IMR-90 (cell line): Measurements from ENCODE around the gene C16orf74. TPM values are rescaled to one million over a fixed set of nuclear protein-coding genes. Genes with fewer than 3 reads are reported as not detected.

Experiments used
- ATAC-seq: fragments of 200-7000 bp; cut with Tn5 transposase; 2 replicates; pipeline ENCODE4 v1.9.1; 2020; ENCODE audit warnings: low read depth, mild to moderate bottlenecking, moderate library complexity
- BruUV-seq: library from RNA; stranded (reverse); fragments of 400-500 nt; replicated peaks from 2 replicates; lab custom pipeline; 2021; lab: Mats Ljungman, UMichigan
- CTCF ChIA-PET: fragments of 300-600 bp; formaldehyde crosslinking; extraction: SDS; loops from one replicate; lab custom pipeline; 2021; ENCODE audit warnings: antibody characterized with exemption; lab: Yijun Ruan, JAX
- POLR2A ChIA-PET: fragments of 300-600 bp; sonication (Branson Sonifier 250); formaldehyde crosslinking; loops from one replicate; lab custom pipeline; 2022; ENCODE audit warnings: antibody characterized with exemption; ENCODE audit not compliant: unreplicated experiment; lab: Charles Lee
- DNase-seq: peaks from one replicate; pipeline ENCODE4 v3.0.0; 2013
- H2AFZ ChIP-seq: replicated peaks from 2 replicates; pipeline ENCODE3; 2013; ENCODE audit warnings: low read length, mild to moderate bottlenecking; ENCODE audit not compliant: poor library complexity
- H2AK5ac ChIP-seq: 2 replicates; pipeline ENCODE4 v1.6.1; 2013; ENCODE audit warnings: low read depth, low read length, inconsistent platforms
- H2AK9ac ChIP-seq: replicated peaks from 2 replicates; pipeline ENCODE3; 2013; ENCODE audit warnings: mild to moderate bottlenecking, low read depth, low read length, moderate library complexity; ENCODE audit not compliant: poor library complexity
- H2BK120ac ChIP-seq: 2 replicates; pipeline ENCODE4 v1.6.1; 2013; ENCODE audit warnings: low read depth, low read length, inconsistent platforms
- H2BK15ac ChIP-seq: 3 replicates; pipeline ENCODE4 v1.6.1; 2013; ENCODE audit warnings: low read depth, low read length, inconsistent platforms
- H2BK20ac ChIP-seq: 2 replicates; pipeline ENCODE4 v1.6.1; 2013; ENCODE audit warnings: low read depth, mild to moderate bottlenecking, inconsistent platforms, low read length, moderate library complexity
- H2BK5ac ChIP-seq: 2 replicates; pipeline ENCODE4 v1.6.1; 2013; ENCODE audit warnings: mild to moderate bottlenecking, low read depth, low read length, inconsistent platforms; ENCODE audit not compliant: poor library complexity, severe bottlenecking
- H3K14ac ChIP-seq: replicated peaks from 2 replicates; pipeline ENCODE4 v1.6.1; 2013; ENCODE audit warnings: low read depth, low read length, inconsistent platforms
- H3K18ac ChIP-seq: 2 replicates; pipeline ENCODE4 v1.6.1; 2013; ENCODE audit warnings: low read depth, low read length, control low read depth
- H3K23ac ChIP-seq: 2 replicates; pipeline ENCODE4 v1.6.1; 2013; ENCODE audit warnings: low read depth, low read length, inconsistent platforms
- H3K27ac ChIP-seq: 2 replicates; pipeline ENCODE4 v1.5.1; 2013; ENCODE audit warnings: mild to moderate bottlenecking, control low read depth, low read length; ENCODE audit not compliant: insufficient read depth
- H3K27me3 ChIP-seq: 2 replicates; pipeline ENCODE4 v1.6.1; 2013; ENCODE audit warnings: low read length; ENCODE audit not compliant: control insufficient read depth, insufficient read depth
- H3K36me3 ChIP-seq: 2 replicates; pipeline ENCODE4 v1.6.1; 2013; ENCODE audit warnings: low read length, mixed read lengths; ENCODE audit not compliant: control insufficient read depth, insufficient read depth
- H3K4ac ChIP-seq: 2 replicates; pipeline ENCODE4 v1.6.1; 2013; ENCODE audit warnings: low read depth, low read length, inconsistent platforms
- H3K4me1 ChIP-seq: 2 replicates; pipeline ENCODE4 v1.6.1; 2013; ENCODE audit warnings: low read length, mixed read lengths; ENCODE audit not compliant: control insufficient read depth, insufficient read depth
- H3K4me2 ChIP-seq: 2 replicates; pipeline ENCODE4 v1.6.1; 2013; ENCODE audit warnings: low read depth, mild to moderate bottlenecking, control low read depth, low read length, moderate library complexity
- H3K4me3 ChIP-seq: 2 replicates; pipeline ENCODE4 v1.5.1; 2013; ENCODE audit warnings: low read depth, mild to moderate bottlenecking, control low read depth, low read length, moderate library complexity; ENCODE audit not compliant: insufficient read depth
- H3K56ac ChIP-seq: 2 replicates; pipeline ENCODE4 v1.6.1; 2013; ENCODE audit warnings: low read length, inconsistent platforms; ENCODE audit not compliant: insufficient read depth; ENCODE audit errors: extremely low read depth
- H3K79me1 ChIP-seq, 2 experiments: 2 replicates each; pipeline ENCODE4 v1.6.1; 2013; ENCODE audit warnings: low read length in 2 of 2, inconsistent platforms in 1 of 2, low read depth in 1 of 2
- H3K9ac ChIP-seq: 2 replicates; pipeline ENCODE4 v1.6.1; 2013; ENCODE audit warnings: low read depth, low read length, control low read depth
- H3K9me1 ChIP-seq: 2 replicates; pipeline ENCODE4 v1.6.1; 2013; ENCODE audit warnings: low read length, inconsistent platforms; ENCODE audit not compliant: insufficient read depth
- H3K9me3 ChIP-seq: 2 replicates; pipeline ENCODE4 v1.6.1; 2013; ENCODE audit warnings: low read length; ENCODE audit not compliant: control insufficient read depth, insufficient read depth
- H4K20me1 ChIP-seq: 2 replicates; pipeline ENCODE4 v1.6.1; 2013; ENCODE audit warnings: low read length, inconsistent platforms; ENCODE audit not compliant: insufficient read depth
- H4K5ac ChIP-seq: 2 replicates; pipeline ENCODE4 v1.6.1; 2013; ENCODE audit warnings: mild to moderate bottlenecking, low read depth, low read length, control low read depth
- H4K8ac ChIP-seq, 2 experiments: 2 replicates each; pipeline ENCODE4 v1.6.1; 2013; ENCODE audit warnings: low read depth in 2 of 2, low read length in 2 of 2, control low read depth in 1 of 2, inconsistent platforms in 1 of 2
- H4K91ac ChIP-seq: 2 replicates; pipeline ENCODE4 v1.6.1; 2013; ENCODE audit warnings: low read depth, low read length, inconsistent platforms; ENCODE audit not compliant: insufficient read depth
- BHLHE40 ChIP-seq: fragments of 150-350 bp; IDR thresholded peaks from 2 replicates; pipeline ENCODE4 v1.6.1; 2016; ENCODE audit warnings: mild to moderate bottlenecking, low read depth, low read length
- CEBPB ChIP-seq: IDR thresholded peaks from 2 replicates; pipeline ENCODE4 v1.6.1; 2012; ENCODE audit warnings: low read depth, low read length, improper control_type of control experiment
- CHD1 ChIP-seq: IDR thresholded peaks from 2 replicates; pipeline ENCODE4 v1.6.1; 2012; ENCODE audit warnings: low read depth, low read length, improper control_type of control experiment
- CTCF ChIP-seq: conservative IDR thresholded peaks from 2 replicates; pipeline ENCODE4 v1.5.1; 2012; ENCODE audit warnings: mild to moderate bottlenecking, low read depth, low read length, improper control_type of control experiment
- FOS ChIP-seq: fragments of 150-350 bp; IDR thresholded peaks from 2 replicates; pipeline ENCODE4 v1.6.1; 2016; ENCODE audit warnings: low read depth, low read length
- MAFK ChIP-seq: IDR thresholded peaks from 2 replicates; pipeline ENCODE4 v1.6.1; 2012; ENCODE audit warnings: low read depth, low read length, improper control_type of control experiment
- MAZ ChIP-seq: IDR thresholded peaks from 2 replicates; pipeline ENCODE4 v1.6.1; 2012; ENCODE audit warnings: low read depth, mild to moderate bottlenecking, low read length, improper control_type of control experiment, moderate library complexity, borderline replicate concordance
- NFE2L2 ChIP-seq: fragments of 150-350 bp; IDR thresholded peaks from 2 replicates; pipeline ENCODE4 v1.6.1; 2016; ENCODE audit warnings: low read depth, mild to moderate bottlenecking, low read length
- POLR2A ChIP-seq: IDR thresholded peaks from 2 replicates; pipeline ENCODE4 v1.6.1; 2012; ENCODE audit warnings: mild to moderate bottlenecking, low read depth, low read length
- RAD21 ChIP-seq: IDR thresholded peaks from 2 replicates; pipeline ENCODE4 v1.6.1; 2012; ENCODE audit warnings: low read length, improper control_type of control experiment
- RCOR1 ChIP-seq: IDR thresholded peaks from 2 replicates; pipeline ENCODE4 v1.6.1; 2012; ENCODE audit warnings: mild to moderate bottlenecking, low read length, improper control_type of control experiment; ENCODE audit not compliant: insufficient replicate concordance
- RFX5 ChIP-seq: IDR thresholded peaks from 2 replicates; pipeline ENCODE4 v1.8.0; 2012; ENCODE audit warnings: low read depth, mild to moderate bottlenecking, low read length, moderate library complexity
- SMC3 ChIP-seq: fragments of 150-350 bp; IDR thresholded peaks from 2 replicates; pipeline ENCODE4 v1.6.1; 2016; ENCODE audit warnings: low read depth, mild to moderate bottlenecking, antibody characterized with exemption, low read length, moderate library complexity
- WGBS, 2 experiments: methylation state at CpG; one replicate each; pipeline versions ENCODE4 v1.1.5 to v1.1.7; 2013; ENCODE audit warnings: missing lambda C conversion rate in 2 of 2; ENCODE audit not compliant: insufficient read length in 1 of 2; ENCODE audit errors: extremely low coverage in 2 of 2; 5-methylcytosine and 5-hydroxymethylcytosine counted together
- dilution Hi-C: fragments of 300-500 bp; cut with HindIII; formaldehyde crosslinking; loops from one replicate; pipeline ENCODE4 v1.14.3; 2018; ENCODE audit warnings: low sequenced_read_pairs; ENCODE audit not compliant: unreplicated experiment
- in situ Hi-C: fragments of 300-500 bp; cut with MboI; formaldehyde crosslinking; loops from 3 replicates; pipeline ENCODE4 v1.14.3; 2019; ENCODE audit warnings: low sequenced_read_pairs, inconsistent platforms, mixed read lengths
- intact Hi-C: fragments of 100-400 bp; cut with micrococcal nuclease; formaldehyde crosslinking; loops from 2 replicates; pipeline ENCODE4 v1.10.0; 2022
- polyA plus RNA-seq, 3 experiments: library from polyadenylated mRNA; depleted of rRNA; stranded (reverse); fragments of >200 nt; gene quantifications; 2 replicates each; pipeline ENCODE4 v1.2.3, GENCODE V29; 2012; ENCODE audit warnings: low replicate concordance in 1 of 3
- total RNA-seq: library from RNA; depleted of rRNA; stranded (reverse); fragments of >200 nt; gene quantifications from 2 replicates; pipeline ENCODE4 v1.2.3, GENCODE V29; 2012
- TF ChIP-seq, protein P1 (sequence below): fragments of 150-350 bp; IDR thresholded peaks from 2 replicates; pipeline ENCODE4 v1.6.1; 2017; ENCODE audit warnings: mild to moderate bottlenecking, antibody characterized with exemption, low read length, low read depth
- TF ChIP-seq, protein P2 (sequence below): fragments of 150-350 bp; IDR thresholded peaks from 2 replicates; pipeline ENCODE4 v1.6.1; 2016; ENCODE audit warnings: low read depth, mild to moderate bottlenecking, low read length, moderate library complexity, borderline replicate concordance

The C16orf74 gene
- total and polyA plus RNA-seq, 2 of the 4 experiments (the other 2 are of a cell fraction) = 4.5 to 12.2 TPM

DNA sequence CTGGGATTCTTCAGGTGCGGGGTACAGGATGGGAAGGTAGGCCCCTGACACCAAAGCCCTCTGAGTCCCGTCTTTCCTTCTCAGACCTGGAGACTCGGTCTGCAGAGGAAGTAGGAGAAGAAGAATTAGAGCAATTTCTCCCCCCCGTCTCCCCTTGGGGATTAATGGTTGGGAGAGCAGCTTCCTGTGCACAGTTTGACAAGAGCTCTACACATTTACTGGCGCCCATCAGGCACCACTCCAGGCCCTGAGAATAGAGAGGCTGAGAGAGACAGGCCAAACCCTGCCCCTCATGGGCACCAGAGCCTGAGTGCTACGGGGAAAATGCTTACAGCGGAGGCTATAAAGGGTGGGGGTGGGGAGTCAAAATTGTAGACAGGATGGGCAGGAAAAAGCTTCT is 3.5 kb upstream of the C16orf74 start:
- peaks cover 5 to 17% of the 10 kb centered on the region in 2 experiments; a peak in 3 of 4 replicates for H3K79me1 ChIP-seq
- ChIA-PET POLR2A (no interaction called here), CTCF (no interaction called here)
- 83% methylated on average over 2 of the region's 7 CpGs; no CpG with 5 or more reads in 1 of the 2 experiments for WGBS, 2 experiments
- no peak overlapping the region for H4K91ac ChIP-seq
- peaks cover 10% of the 10 kb centered on the region for H3K9me1 ChIP-seq
- intact Hi-C loops = loop anchor here (5.0 kb wide), 1 partner anchor 43 kb away; the partner anchor contains the start of genes COX4I1 and EMC8
- H3K18ac ChIP-seq = no peak overlapping the region
- no peak overlapping the region for H2AK5ac ChIP-seq
- no peak overlapping the region for H2BK20ac ChIP-seq
- TF ChIP-seq CHD1 (no peak), RCOR1 (no peak), SMC3 (no peak), MAFK (no peak), RAD21 (no peak), CEBPB (no peak), MAZ (no peak), NFE2L2 (no peak), RFX5 (no peak), POLR2A (no peak), CTCF (no peak), FOS (no peak), BHLHE40 (no peak)
- TF ChIP-seq, protein P1, sequence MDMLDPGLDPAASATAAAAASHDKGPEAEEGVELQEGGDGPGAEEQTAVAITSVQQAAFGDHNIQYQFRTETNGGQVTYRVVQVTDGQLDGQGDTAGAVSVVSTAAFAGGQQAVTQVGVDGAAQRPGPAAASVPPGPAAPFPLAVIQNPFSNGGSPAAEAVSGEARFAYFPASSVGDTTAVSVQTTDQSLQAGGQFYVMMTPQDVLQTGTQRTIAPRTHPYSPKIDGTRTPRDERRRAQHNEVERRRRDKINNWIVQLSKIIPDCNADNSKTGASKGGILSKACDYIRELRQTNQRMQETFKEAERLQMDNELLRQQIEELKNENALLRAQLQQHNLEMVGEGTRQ = no peak
- TF ChIP-seq, protein P2, sequence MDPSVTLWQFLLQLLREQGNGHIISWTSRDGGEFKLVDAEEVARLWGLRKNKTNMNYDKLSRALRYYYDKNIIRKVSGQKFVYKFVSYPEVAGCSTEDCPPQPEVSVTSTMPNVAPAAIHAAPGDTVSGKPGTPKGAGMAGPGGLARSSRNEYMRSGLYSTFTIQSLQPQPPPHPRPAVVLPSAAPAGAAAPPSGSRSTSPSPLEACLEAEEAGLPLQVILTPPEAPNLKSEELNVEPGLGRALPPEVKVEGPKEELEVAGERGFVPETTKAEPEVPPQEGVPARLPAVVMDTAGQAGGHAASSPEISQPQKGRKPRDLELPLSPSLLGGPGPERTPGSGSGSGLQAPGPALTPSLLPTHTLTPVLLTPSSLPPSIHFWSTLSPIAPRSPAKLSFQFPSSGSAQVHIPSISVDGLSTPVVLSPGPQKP = no peak
- H2AFZ ChIP-seq = no peak overlapping the region
- no peak overlapping the region for H4K8ac ChIP-seq
- in situ Hi-C loops = no loop called here
- no peaks in the 10 kb centered on the region; the same call in 1 of the 2 replicates for H3K27me3 ChIP-seq
- dilution Hi-C loops = no loop called here
- no peak overlapping the region for H3K9ac ChIP-seq
- H3K23ac ChIP-seq = no peak overlapping the region
- no peaks in the 10 kb centered on the region for H3K9me3 ChIP-seq
- no peak overlapping the region for H2AK9ac ChIP-seq
- no peak overlapping the region for H2BK5ac ChIP-seq
- no peak overlapping the region for H3K4me3 ChIP-seq
- H2BK15ac ChIP-seq = no peak overlapping the region
- no peak overlapping the region for H3K14ac ChIP-seq
- H2BK120ac ChIP-seq = no peak overlapping the region
- no TSS peak for BruUV-seq
- peaks cover 7% of the 10 kb centered on the region; the same call in 1 of the 2 replicates for H4K20me1 ChIP-seq
- DNase-seq = no peak
- H3K27ac ChIP-seq = no peak overlapping the region
- H3K4ac ChIP-seq = no peak overlapping the region
- H3K4me1 ChIP-seq = peaks cover 34% of the 10 kb centered on the region
- H3K36me3 ChIP-seq = no peaks in the 10 kb centered on the region
- no peak overlapping the region for H4K5ac ChIP-seq
- no peak for ATAC-seq
- H3K4me2 ChIP-seq = no peak overlapping the region
- no peak overlapping the region for H3K56ac ChIP-seq
